Naive thymus-derived CD4-positive, alpha-beta T cell (primary cell): ENCODE data around the gene ARPC2. TPM values are rescaled to one million over a fixed set of nuclear protein-coding genes. Genes with fewer than 3 reads are reported as not detected.

Experiments used
- ATAC-seq: fragments of 150-1000 bp; cut with Tn5 transposase; 2 replicates; pipeline ENCODE4 v1.10.0; 2021; ENCODE audit warnings: mild to moderate bottlenecking, moderate library complexity
- CTCF ChIA-PET: fragments of 350-600 bp; sonication (Branson Sonifier 250); formaldehyde crosslinking; loops from one replicate; lab custom pipeline; 2021; ENCODE audit warnings: antibody characterized with exemption; lab: Charles Lee
- POLR2A ChIA-PET: fragments of 350-600 bp; sonication (Branson Sonifier 250); formaldehyde crosslinking; loops from one replicate; lab custom pipeline; 2021; ENCODE audit warnings: antibody characterized with exemption, inconsistent platforms; lab: Charles Lee
- DNase-seq, 9 donors: peaks; one replicate each; pipeline versions ENCODE4 v3.0.0 to v3.0.0-alpha.2; 2020 to 2022; ENCODE audit warnings: mixed read lengths in 1 of 9
- H3K27ac ChIP-seq: one replicate; pipeline ENCODE4 v1.7.0; 2013; ENCODE audit warnings: mild to moderate bottlenecking, low read depth, low read length, moderate library complexity
- H3K27me3 ChIP-seq, 2 donors: one replicate each; pipeline ENCODE4 v1.7.0; 2013; ENCODE audit warnings: low read length in 2 of 2, mild to moderate bottlenecking in 2 of 2, moderate library complexity in 2 of 2; ENCODE audit not compliant: control insufficient read depth in 2 of 2, insufficient read depth in 2 of 2
- H3K36me3 ChIP-seq, 3 experiments: 1 replicate in 2 of 3; 2 replicates in 1 of 3; pipeline ENCODE4 v1.7.0; 2013; ENCODE audit warnings: low read length in 3 of 3, mild to moderate bottlenecking in 3 of 3, moderate library complexity in 1 of 3; ENCODE audit not compliant: insufficient read depth in 3 of 3, control insufficient read depth in 2 of 3
- H3K4me1 ChIP-seq, 2 donors: one replicate each; pipeline ENCODE4 v1.7.0; 2013; ENCODE audit warnings: low read length in 2 of 2, mild to moderate bottlenecking in 2 of 2, moderate library complexity in 1 of 2; ENCODE audit not compliant: control insufficient read depth in 2 of 2, insufficient read depth in 2 of 2
- H3K4me3 ChIP-seq: 2 replicates; pipeline ENCODE4 v1.7.0; 2013; ENCODE audit warnings: mild to moderate bottlenecking, low read length
- H3K9me3 ChIP-seq, 3 experiments: 1 replicate in 2 of 3; 2 replicates in 1 of 3; pipeline ENCODE4 v1.7.0; 2013; ENCODE audit warnings: low read length in 3 of 3; ENCODE audit not compliant: control insufficient read depth in 2 of 3
- H3K27ac Mint-ChIP-seq, 9 donors: one replicate each; pipeline ENCODE4 v1.8.0; 2020 to 2022; ENCODE audit warnings: mixed read lengths in 9 of 9, mild to moderate bottlenecking in 8 of 9, moderate library complexity in 5 of 9, inconsistent platforms in 2 of 9
- H3K27me3 Mint-ChIP-seq, 5 donors: one replicate each; pipeline ENCODE4 v1.8.0; 2021 to 2022; ENCODE audit warnings: mixed read lengths in 5 of 5, mild to moderate bottlenecking in 1 of 5
- H3K36me3 Mint-ChIP-seq, 5 donors: one replicate each; pipeline ENCODE4 v1.8.0; 2020 to 2022; ENCODE audit warnings: mixed read lengths in 5 of 5, mild to moderate bottlenecking in 3 of 5, inconsistent platforms in 1 of 5
- H3K4me1 Mint-ChIP-seq, 7 donors: one replicate each; pipeline ENCODE4 v1.8.0; 2020 to 2022; ENCODE audit warnings: mixed read lengths in 7 of 7, mild to moderate bottlenecking in 3 of 7, inconsistent platforms in 1 of 7
- H3K4me3 Mint-ChIP-seq, 10 donors: one replicate each; pipeline ENCODE4 v1.8.0; 2020 to 2022; ENCODE audit warnings: mild to moderate bottlenecking in 10 of 10, mixed read lengths in 10 of 10, moderate library complexity in 6 of 10, inconsistent platforms in 2 of 10
- H3K9me3 Mint-ChIP-seq, 11 donors: one replicate each; pipeline ENCODE4 v1.8.0; 2020 to 2022; ENCODE audit warnings: mixed read lengths in 11 of 11, mild to moderate bottlenecking in 4 of 11, inconsistent platforms in 1 of 11, moderate library complexity in 1 of 11
- intact Hi-C, 2 donors: fragments of 100-400 bp; cut with micrococcal nuclease; formaldehyde crosslinking; loops; one replicate each; pipeline ENCODE4 v1.15.1; 2023
- polyA plus RNA-seq, 2 donors: library from polyadenylated mRNA; unstranded; fragments of 300-500 nt; fragmentation: Illumina TruSeq; gene quantifications; one replicate each; pipeline ENCODE4 v1.2.3, GENCODE V29; 2021
- total RNA-seq, 6 experiments: library from RNA in 5 of 6; stranded (reverse) in 5 of 6; gene quantifications; 1 replicate in 5 of 6; 2 replicates in 1 of 6; pipeline ENCODE4 v1.2.3 and lab custom pipeline; 2021 to 2026

ARPC2 gene
- total and polyA plus RNA-seq, 7 experiments from 2014 or later: 330 to 694 (median 477) TPM

DNA sequence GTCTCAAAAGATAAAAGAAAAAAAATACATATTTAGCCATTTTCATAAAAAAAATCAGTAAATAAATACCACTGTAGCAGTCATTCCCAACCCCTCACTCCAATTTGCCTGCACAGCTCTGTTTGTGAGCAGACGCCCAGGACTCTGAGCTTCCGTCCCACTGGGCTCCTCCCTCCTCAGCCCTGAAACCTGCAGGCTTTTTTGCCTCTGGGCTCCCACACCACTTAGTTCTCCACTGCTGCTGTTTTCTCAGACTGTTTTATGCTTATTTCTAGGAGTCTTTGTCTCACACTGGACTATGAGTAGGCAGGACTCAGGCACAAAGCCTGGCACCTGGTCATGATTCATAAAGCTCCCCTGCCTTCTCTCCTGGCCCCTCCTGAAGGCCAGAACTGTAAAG lies 44.1 kb upstream of the ARPC2 start:
- Mint-ChIP-seq H3K27me3 (peaks cover 0 to 27% (median 6%) of the 10 kb centered on the region in 5 donors), H3K4me3 (no peak overlapping the region), H3K36me3 (no peaks in the 10 kb centered on the region), H3K9me3 (no peaks in the 10 kb centered on the region), H3K4me1 (peaks cover 8 to 20% (median 17%) of the 10 kb centered on the region in 7 donors), H3K27ac (no peak overlapping the region)
- no peak overlapping the region for H3K27ac ChIP-seq
- intact Hi-C loops: no loop called here
- H3K4me1 ChIP-seq: peaks cover 2 to 12% of the 10 kb centered on the region in 2 donors
- CTCF ChIA-PET: no interaction called here
- no peaks in the 10 kb centered on the region for H3K27me3 ChIP-seq
- no peaks in the 10 kb centered on the region for H3K9me3 ChIP-seq
- ATAC-seq (no peak), DNase-seq (no peak)
- H3K4me3 ChIP-seq: no peak overlapping the region
- H3K36me3 ChIP-seq: no peaks in the 10 kb centered on the region
- POLR2A ChIA-PET: no interaction called here

DNA sequence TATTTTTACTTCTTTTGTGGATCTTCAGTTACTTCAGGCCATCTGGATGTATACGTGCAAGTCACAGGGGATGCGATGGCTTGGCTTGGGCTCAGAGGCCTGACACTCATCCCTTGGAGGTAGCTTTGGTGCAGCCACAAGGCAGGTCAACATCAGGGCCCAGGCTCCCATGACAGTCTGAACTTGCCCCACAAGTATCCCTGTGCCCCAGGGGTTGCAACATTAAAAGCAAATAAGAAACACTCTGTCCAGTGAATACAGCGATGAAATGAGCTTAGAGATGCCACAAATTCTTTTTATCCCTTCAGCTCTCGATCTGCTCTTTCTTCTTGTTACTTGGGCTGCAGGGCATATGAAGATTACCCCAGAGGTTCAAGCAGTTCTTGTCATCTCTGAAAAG lies 37.2 kb upstream of the ARPC2 start:
- H3K27me3 Mint-ChIP-seq: peaks cover 0 to 33% (median 0%) of the 10 kb centered on the region in 5 donors
- no peak for DNase-seq
- H3K27ac ChIP-seq: no peak overlapping the region
- H3K27me3 ChIP-seq: no peaks in the 10 kb centered on the region
- ChIA-PET CTCF (no interaction called here), POLR2A (no interaction called here)
- H3K9me3 ChIP-seq: no peaks in the 10 kb centered on the region
- H3K27ac Mint-ChIP-seq: no peak overlapping the region
- no peaks in the 10 kb centered on the region for H3K4me1 ChIP-seq
- peaks cover 0 to 3% (median 0%) of the 10 kb centered on the region in 11 donors for H3K9me3 Mint-ChIP-seq
- no peak overlapping the region for H3K4me3 Mint-ChIP-seq
- no peak overlapping the region for H3K4me3 ChIP-seq
- ATAC-seq: no peak
- H3K36me3 Mint-ChIP-seq: no peaks in the 10 kb centered on the region
- no peaks in the 10 kb centered on the region for H3K36me3 ChIP-seq
- H3K4me1 Mint-ChIP-seq: no peaks in the 10 kb centered on the region
- intact Hi-C loops: no loop called here

DNA sequence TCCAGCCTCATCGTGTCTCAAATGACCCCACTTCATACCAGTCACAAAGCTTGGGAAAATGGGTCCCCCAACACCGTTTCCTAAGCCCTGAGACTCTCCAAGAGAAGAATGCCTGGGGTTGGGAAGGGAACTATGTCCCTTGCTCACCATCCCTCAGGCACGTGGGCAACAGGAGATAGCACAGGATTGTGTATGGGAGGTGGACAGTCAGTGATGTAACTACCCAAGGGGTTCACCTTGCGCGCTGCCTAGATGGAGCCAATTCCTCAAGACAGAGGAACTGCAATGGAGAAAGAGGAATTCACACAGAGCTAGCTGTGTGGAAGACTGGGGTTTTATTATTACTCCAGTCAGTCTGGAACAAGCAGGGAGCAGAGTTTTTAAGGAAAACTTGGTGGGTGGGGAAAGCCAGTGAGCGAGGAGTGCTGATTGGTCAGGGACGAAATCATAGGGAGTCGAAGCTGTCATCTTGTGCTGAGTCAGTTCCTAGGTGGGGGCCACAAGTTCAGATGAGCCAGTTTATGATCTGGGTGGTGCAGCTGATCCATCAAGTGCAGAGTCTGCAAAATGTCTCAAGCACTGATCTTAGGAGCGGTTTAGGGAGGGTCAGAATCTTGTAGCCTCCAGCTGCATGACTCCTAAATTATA lies 36.4 kb upstream of the ARPC2 start:
- no peak overlapping the region for H3K27ac Mint-ChIP-seq
- peaks cover 0 to 38% (median 0%) of the 10 kb centered on the region in 5 donors for H3K27me3 Mint-ChIP-seq
- Histone ChIP-seq H3K36me3 (no peaks in the 10 kb centered on the region), H3K4me3 (no peak overlapping the region), H3K9me3 (no peaks in the 10 kb centered on the region), H3K4me1 (no peaks in the 10 kb centered on the region), H3K27me3 (no peaks in the 10 kb centered on the region), H3K27ac (no peak overlapping the region)
- H3K9me3 Mint-ChIP-seq: peaks cover 0 to 3% (median 0%) of the 10 kb centered on the region in 11 donors
- intact Hi-C loops: no loop called here
- ChIA-PET POLR2A (no interaction called here), CTCF (no interaction called here)
- H3K4me3 Mint-ChIP-seq: no peak overlapping the region
- DNase-seq (no peak), ATAC-seq (no peak)
- H3K36me3 Mint-ChIP-seq: no peaks in the 10 kb centered on the region
- peaks cover 0 to 3% (median 0%) of the 10 kb centered on the region in 7 donors for H3K4me1 Mint-ChIP-seq

GRCh38 chr2:218184331-218184730 lies 32.7 kb upstream of the ARPC2 start:
- ChIA-PET POLR2A (interaction anchor here (0.7 kb wide), 1 partner anchor 38 kb away, joined by 4 read pairs; no protein-coding TSS in a partner anchor), CTCF (interaction anchor here (2.1 kb wide), 1 partner anchor 68 kb away, joined by 5 read pairs; no protein-coding TSS in a partner anchor)
- no peaks in the 10 kb centered on the region for H3K27me3 ChIP-seq
- Mint-ChIP-seq H3K9me3 (no peaks in the 10 kb centered on the region), H3K27ac (no peak overlapping the region), H3K4me1 (peaks cover 0 to 14% (median 8%) of the 10 kb centered on the region in 7 donors), H3K4me3 (no peak overlapping the region), H3K36me3 (no peaks in the 10 kb centered on the region), H3K27me3 (peaks cover 0 to 33% (median 0%) of the 10 kb centered on the region in 5 donors)
- H3K27ac ChIP-seq: no peak overlapping the region
- no peaks in the 10 kb centered on the region for H3K36me3 ChIP-seq
- H3K9me3 ChIP-seq: no peaks in the 10 kb centered on the region
- ATAC-seq (no peak), DNase-seq (no peak)
- H3K4me1 ChIP-seq: no peaks in the 10 kb centered on the region
- no peak overlapping the region for H3K4me3 ChIP-seq
- intact Hi-C loops: no loop called here

GRCh38 chr2:218186355-218186766 lies 30.6 kb upstream of the ARPC2 start:
- H3K4me3 Mint-ChIP-seq: no peak overlapping the region
- Histone ChIP-seq H3K4me1 (no peaks in the 10 kb centered on the region), H3K27ac (no peak overlapping the region), H3K27me3 (no peaks in the 10 kb centered on the region), H3K36me3 (no peaks in the 10 kb centered on the region), H3K9me3 (no peaks in the 10 kb centered on the region), H3K4me3 (no peak overlapping the region)
- peak; percentile 97 for ATAC-seq
- ChIA-PET POLR2A (interaction anchor here (0.9 to 1.5 kb wide), 2 partner anchors 76 to 84 kb away, joined by 3 to 5 read pairs; partner anchors contain the start of genes AAMP and PNKD), CTCF (interaction anchor here (0.7 to 2.8 kb wide), 5 partner anchors 18 to 73 kb away, joined by 3 to 13 read pairs (median 5); no protein-coding TSS in a partner anchor)
- intact Hi-C loops: loop anchor here (1.0 to 5.0 kb wide), 10 partner anchors 32 to 661 kb away; partner anchors contain the start of genes AAMP (in 2 of the 2), CATIP (in 2 of the 2), PNKD (in 2 of the 2) and TMBIM1 (in 1 of the 2)
- H3K9me3 Mint-ChIP-seq: no peaks in the 10 kb centered on the region
- no peaks in the 10 kb centered on the region for H3K36me3 Mint-ChIP-seq
- peaks cover 0 to 24% (median 0%) of the 10 kb centered on the region in 5 donors for H3K27me3 Mint-ChIP-seq
- peak; percentile 29 to 79 (median 70) for DNase-seq
- H3K27ac Mint-ChIP-seq: peak overlapping the region in 1 of 9 donors; percentile 3
- H3K4me1 Mint-ChIP-seq: peaks cover 0 to 14% (median 8%) of the 10 kb centered on the region in 7 donors

DNA sequence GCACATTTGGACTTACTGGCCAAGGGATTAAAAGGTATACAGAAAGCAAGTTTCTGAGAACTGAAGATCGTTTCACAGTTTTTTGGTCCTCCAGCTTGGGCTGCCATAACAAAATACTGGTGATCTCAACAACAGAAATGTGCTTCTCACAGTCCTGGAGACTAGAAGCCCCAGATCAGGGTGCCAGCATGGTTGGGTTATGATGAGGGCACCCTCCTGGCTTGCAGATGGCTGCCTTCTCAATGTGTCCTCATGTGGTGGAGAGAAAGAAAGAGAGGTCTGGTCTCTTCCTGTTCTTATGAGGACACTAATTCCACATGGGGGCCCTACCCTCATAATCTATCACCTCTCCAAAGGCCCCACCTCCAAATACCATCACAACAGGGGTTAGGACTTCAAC lies 30.1 kb upstream of the ARPC2 start:
- Mint-ChIP-seq H3K9me3 (no peaks in the 10 kb centered on the region), H3K4me3 (no peak overlapping the region), H3K4me1 (peaks cover 0 to 14% (median 8%) of the 10 kb centered on the region in 7 donors), H3K27me3 (peaks cover 0 to 21% (median 0%) of the 10 kb centered on the region in 5 donors), H3K27ac (no peak overlapping the region), H3K36me3 (no peaks in the 10 kb centered on the region)
- Histone ChIP-seq H3K4me3 (no peak overlapping the region), H3K36me3 (no peaks in the 10 kb centered on the region), H3K27me3 (no peaks in the 10 kb centered on the region), H3K9me3 (no peaks in the 10 kb centered on the region), H3K4me1 (no peaks in the 10 kb centered on the region), H3K27ac (no peak overlapping the region)
- DNase-seq (no peak), ATAC-seq (no peak)
- intact Hi-C loops: loop anchor here (1.0 to 5.0 kb wide), 10 partner anchors 31 to 660 kb away; partner anchors contain the start of genes AAMP (in 2 of the 2), CATIP (in 2 of the 2), PNKD (in 2 of the 2) and TMBIM1 (in 1 of the 2)
- CTCF ChIA-PET: interaction anchor here (0.7 to 2.8 kb wide), 5 partner anchors 40 to 83 kb away, joined by 3 to 13 read pairs (median 8); partner anchors contain the start of genes AAMP and PNKD
- POLR2A ChIA-PET: interaction anchor here (0.9 to 1.5 kb wide), 2 partner anchors 75 to 83 kb away, joined by 3 to 5 read pairs; partner anchors contain the start of genes AAMP and PNKD
